ENCODE results near the gene ARSG. TPM values are rescaled to one million over a fixed set of nuclear protein-coding genes. Genes with fewer than 3 reads are reported as not detected.

ARSG gene
- total RNA-seq, 1 donor from 2014 or later: 19.5 TPM

- no peak for TF ChIP-seq CTCF (IDR thresholded peaks at IDR 0.05)
- TF ChIP-seq EZH2phosphoT487 (IDR thresholded peaks at IDR 0.05): no peak
- no peak for TF ChIP-seq EZH2 (IDR thresholded peaks at IDR 0.05)
- no peaks in the 10 kb centered on the region for H3K36me3 ChIP-seq
- Mint-ChIP-seq H3K9me3 (no peaks in the 10 kb centered on the region), H3K4me3 (no peak overlapping the region), H3K36me3 (no peaks in the 10 kb centered on the region), H3K4me1 (peaks cover 13% of the 10 kb centered on the region), H3K27ac (no peak overlapping the region), H3K27me3 (ENCODE audit: insufficient read depth, low read depth) (peaks cover 11% of the 10 kb centered on the region)
- H4K20me1 ChIP-seq (ENCODE audit: low read depth): no peaks in the 10 kb centered on the region
- no peak overlapping the region for H3K4me3 ChIP-seq
- H3K27me3 ChIP-seq: peaks cover 17% of the 10 kb centered on the region
- no peak overlapping the region for H3K4me2 ChIP-seq
- H2AFZ ChIP-seq (replicated peaks): no peak overlapping the region
- no peaks in the 10 kb centered on the region for H3K9me3 ChIP-seq (ENCODE audit: low read depth)
- H3K27ac ChIP-seq: no peak overlapping the region
- peaks cover 3% of the 10 kb centered on the region for H3K4me1 ChIP-seq
- H3K9ac ChIP-seq: no peak overlapping the region
- no peaks in the 10 kb centered on the region for H3K79me2 ChIP-seq (ENCODE audit: low read depth)
- no peak for DNase-seq (ENCODE audit: low spot score)
- peaks cover 13% of the 10 kb centered on the region for H3F3A ChIP-seq (ENCODE audit: low read depth)
These were observed 170.3 kb downstream of the ARSG start for GRCh38 chr17:68461589-68461988.

GRCh38 chr17:68462381-68463210, 171.3 kb downstream of the ARSG start:
- H3K27ac Mint-ChIP-seq: no peak overlapping the region
- no peak overlapping the region for H3K4me3 Mint-ChIP-seq
- peak overlapping the region; percentile 35 for H2AFZ ChIP-seq (replicated peaks)

GRCh38 chr17:68463211-68464019, 172.1 kb downstream of the ARSG start:
- H3K79me2 ChIP-seq (ENCODE audit: low read depth): no peaks in the 10 kb centered on the region
- H3K4me1 Mint-ChIP-seq: peaks cover 4% of the 10 kb centered on the region
- H2AFZ ChIP-seq (replicated peaks): no peak overlapping the region
- H3K27me3 ChIP-seq: peaks cover 12% of the 10 kb centered on the region
- H3K36me3 Mint-ChIP-seq: no peaks in the 10 kb centered on the region
- H3K27me3 Mint-ChIP-seq (ENCODE audit: insufficient read depth, low read depth): peaks cover 13% of the 10 kb centered on the region
- peaks cover 1% of the 10 kb centered on the region for H3F3A ChIP-seq (ENCODE audit: low read depth)
- no peaks in the 10 kb centered on the region for H3K4me1 ChIP-seq
- H3K27ac ChIP-seq: no peak overlapping the region
- TF ChIP-seq CTCF (IDR thresholded peaks at IDR 0.05) (no peak), EZH2phosphoT487 (IDR thresholded peaks at IDR 0.05) (no peak), EZH2 (IDR thresholded peaks at IDR 0.05) (no peak)
- no peak overlapping the region for H3K4me3 Mint-ChIP-seq
- H3K9me3 ChIP-seq (ENCODE audit: low read depth): no peaks in the 10 kb centered on the region
- no peak overlapping the region for H3K27ac Mint-ChIP-seq
- no peak overlapping the region for H3K4me2 ChIP-seq
- DNase-seq (ENCODE audit: low spot score): no peak
- no peak overlapping the region for H3K9ac ChIP-seq
- no peaks in the 10 kb centered on the region for H3K36me3 ChIP-seq
- no peaks in the 10 kb centered on the region for H3K9me3 Mint-ChIP-seq
- no peaks in the 10 kb centered on the region for H4K20me1 ChIP-seq (ENCODE audit: low read depth)
- no peak overlapping the region for H3K4me3 ChIP-seq

More at GRCh38 chr17:68462381-68463210, 171.3 kb downstream of the ARSG start:
- Histone ChIP-seq H3K4me1 (peaks cover 3% of the 10 kb centered on the region), H3K36me3 (no peaks in the 10 kb centered on the region), H3K27me3 (peaks cover 17% of the 10 kb centered on the region), H3K4me3 (no peak overlapping the region), H3F3A (ENCODE audit: low read depth) (peaks cover 8% of the 10 kb centered on the region), H3K9ac (no peak overlapping the region), H3K27ac (no peak overlapping the region), H3K4me2 (no peak overlapping the region), H3K9me3 (ENCODE audit: low read depth) (no peaks in the 10 kb centered on the region), H4K20me1 (ENCODE audit: low read depth) (no peaks in the 10 kb centered on the region), H3K79me2 (ENCODE audit: low read depth) (no peaks in the 10 kb centered on the region)
- H3K36me3 Mint-ChIP-seq: no peaks in the 10 kb centered on the region
- no peaks in the 10 kb centered on the region for H3K9me3 Mint-ChIP-seq
- peaks cover 13% of the 10 kb centered on the region for H3K27me3 Mint-ChIP-seq (ENCODE audit: insufficient read depth, low read depth)
- TF ChIP-seq CTCF (IDR thresholded peaks at IDR 0.05) (peak; percentile 76), EZH2 (IDR thresholded peaks at IDR 0.05) (no peak)
- H3K4me1 Mint-ChIP-seq: peaks cover 10% of the 10 kb centered on the region
- DNase-seq (ENCODE audit: low spot score): peak; percentile 96
